ENCODE measurements around the gene MACROD2.
A peak's percentile ranks its signal among the peaks of the same experiment; 100 is the strongest.

The MACROD2 gene

DNA sequence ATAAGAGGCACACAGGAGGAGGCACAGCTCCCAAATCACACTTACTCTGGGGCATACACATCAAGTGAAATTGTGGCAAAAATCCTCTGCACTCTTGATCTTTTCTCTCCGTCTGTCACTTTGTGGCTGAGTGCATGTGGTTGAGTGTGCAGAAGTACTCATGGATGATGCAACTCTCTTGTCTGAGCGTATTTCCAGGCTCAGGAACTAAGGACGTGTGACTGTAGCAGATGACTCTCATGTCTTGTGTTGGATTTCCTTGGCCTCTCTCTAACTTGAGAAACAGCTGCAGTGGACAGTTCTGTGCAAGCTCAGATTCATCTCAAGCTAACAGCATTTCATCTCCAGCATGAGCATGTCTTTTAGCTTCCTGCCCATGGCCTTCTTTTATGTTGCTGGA is 587.5 kb downstream of the MACROD2 start:
- no peak for DNase-seq (ENCODE audit: low spot score)

DNA sequence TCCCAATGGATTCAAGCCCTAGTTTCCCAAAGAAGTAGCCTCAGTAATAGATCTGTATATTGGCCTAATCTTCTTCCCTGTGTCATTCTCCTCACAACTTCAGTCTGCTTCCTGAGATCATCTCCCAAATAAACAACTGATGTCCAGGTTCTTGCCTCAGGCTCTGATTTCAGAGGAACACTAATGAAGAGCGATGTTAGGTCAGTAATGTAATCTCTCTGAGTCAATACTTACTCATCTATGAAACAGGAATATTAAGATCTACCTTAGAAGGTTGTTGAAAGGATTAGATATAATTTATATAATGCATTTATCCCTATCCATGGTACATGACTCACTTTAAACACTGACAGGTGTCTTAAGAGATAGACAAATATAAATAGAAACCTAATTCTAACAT is 588.1 kb downstream of the MACROD2 start:
- DNase-seq (ENCODE audit: low spot score) = no peak

GRCh38 chr20:14589383-14589782 is 594.1 kb downstream of the MACROD2 start:
- no peak for DNase-seq (ENCODE audit: low spot score)

GRCh38 chr20:14595051-14595450 is 599.7 kb downstream of the MACROD2 start:
- DNase-seq (ENCODE audit: low spot score) = no peak

GRCh38 chr20:14597206-14597715 is 601.9 kb downstream of the MACROD2 start:
- no peak for DNase-seq (ENCODE audit: low spot score)

DNA sequence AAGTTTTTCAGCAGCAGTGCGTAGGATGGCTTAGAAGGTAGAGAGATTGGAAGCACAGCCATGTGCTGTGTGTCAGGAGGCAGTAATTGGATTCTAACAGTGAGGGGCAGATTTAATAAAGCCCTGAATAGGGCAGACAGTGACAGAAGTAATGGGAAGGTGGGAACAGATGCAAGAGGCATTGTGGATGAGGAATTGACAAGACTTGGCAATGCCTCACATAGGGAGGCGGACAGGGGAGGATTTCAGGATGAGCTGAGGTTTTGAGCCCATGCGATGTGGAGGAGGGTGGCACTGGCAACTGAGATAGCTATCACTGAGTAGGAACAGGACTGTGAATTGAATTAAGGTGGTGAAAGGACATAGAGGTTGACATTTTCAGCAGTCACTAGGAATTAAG is 604.3 kb downstream of the MACROD2 start:
- no peak for DNase-seq (ENCODE audit: low spot score)

GRCh38 chr20:14600527-14600926 is 605.2 kb downstream of the MACROD2 start:
- DNase-seq (ENCODE audit: low spot score) = no peak

GRCh38 chr20:14604143-14604542 is 608.8 kb downstream of the MACROD2 start:
- no peak for DNase-seq (ENCODE audit: low spot score)

- DNase-seq (ENCODE audit: low spot score) = no peak
Observed at GRCh38 chr20:14609328-14610221, 614.3 kb downstream of the MACROD2 start.

GRCh38 chr20:14611479-14611878 is 616.2 kb downstream of the MACROD2 start:
- no peak for DNase-seq (ENCODE audit: low spot score)

- DNase-seq (ENCODE audit: low spot score) = no peak
Observed at GRCh38 chr20:14612391-14612790, 617.1 kb downstream of the MACROD2 start.

DNA sequence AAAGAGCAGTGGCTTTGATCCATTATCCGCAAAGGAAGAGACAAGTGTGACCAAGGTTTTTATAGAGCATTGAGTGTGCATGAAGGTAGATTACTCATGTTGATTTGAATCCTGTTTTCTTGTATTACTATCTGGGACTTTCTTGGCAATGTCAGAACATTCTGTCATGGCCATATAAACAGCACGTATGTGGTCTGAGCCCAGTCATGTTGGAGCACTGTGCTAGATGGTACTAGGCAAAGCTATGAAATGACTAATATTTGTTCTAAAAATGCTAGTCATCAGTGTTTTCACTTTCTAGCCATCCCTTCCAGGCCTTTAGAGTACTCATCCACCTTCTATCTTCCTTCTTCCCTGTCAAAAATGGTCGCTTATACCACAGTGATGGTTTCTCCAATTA is 620.7 kb downstream of the MACROD2 start:
- no peak for DNase-seq (ENCODE audit: low spot score)

DNA sequence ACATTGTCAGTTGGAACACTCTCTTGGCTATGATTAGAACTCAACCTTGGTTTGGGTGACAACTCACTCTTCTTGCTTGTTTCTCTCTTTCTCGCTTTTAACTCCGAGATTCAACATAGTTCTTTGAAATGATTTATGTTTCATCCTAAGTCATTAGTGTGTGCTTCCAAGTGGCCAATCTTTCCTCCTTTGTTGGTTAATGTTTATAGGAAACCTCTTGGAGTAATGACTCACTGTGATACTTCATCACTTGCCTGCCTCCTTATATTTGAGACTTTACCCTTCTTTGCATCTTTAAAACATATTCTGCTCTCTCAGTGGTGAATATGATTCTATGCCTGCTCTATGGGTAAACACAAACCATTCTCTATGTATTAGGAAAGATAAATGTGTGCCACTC is 621.8 kb downstream of the MACROD2 start:
- no peak for DNase-seq (ENCODE audit: low spot score)

GRCh38 chr20:14619411-14619810 is 624.1 kb downstream of the MACROD2 start:
- no peak for DNase-seq (ENCODE audit: low spot score)

GRCh38 chr20:14622796-14623195 is 627.5 kb downstream of the MACROD2 start:
- peak; percentile 34 for DNase-seq (ENCODE audit: low spot score)

- DNase-seq (ENCODE audit: low spot score) = no peak
Observed at GRCh38 chr20:14631011-14631410, 635.7 kb downstream of the MACROD2 start.

GRCh38 chr20:14632906-14633305 is 637.6 kb downstream of the MACROD2 start:
- DNase-seq (ENCODE audit: low spot score) = peak; percentile 16

DNA sequence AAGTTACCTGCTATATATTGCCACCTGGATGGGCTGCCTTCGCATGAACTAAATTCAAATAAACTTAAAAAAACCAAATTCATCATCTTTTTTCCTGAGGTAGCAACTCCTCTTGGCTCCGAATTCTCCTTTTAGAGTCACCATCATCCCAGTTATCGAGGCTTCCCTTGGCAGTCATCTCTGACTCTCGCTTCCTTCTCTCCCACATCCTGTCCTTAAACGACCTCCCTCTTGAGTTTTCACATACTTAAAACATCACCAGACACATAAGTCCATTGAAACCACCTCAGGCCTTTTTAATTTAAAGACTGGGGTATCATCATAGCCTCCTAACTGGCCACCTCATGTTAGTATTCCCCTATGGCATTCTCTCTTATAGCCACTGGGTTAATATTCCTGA is 638.2 kb downstream of the MACROD2 start:
- no peak for DNase-seq (ENCODE audit: low spot score)

DNA sequence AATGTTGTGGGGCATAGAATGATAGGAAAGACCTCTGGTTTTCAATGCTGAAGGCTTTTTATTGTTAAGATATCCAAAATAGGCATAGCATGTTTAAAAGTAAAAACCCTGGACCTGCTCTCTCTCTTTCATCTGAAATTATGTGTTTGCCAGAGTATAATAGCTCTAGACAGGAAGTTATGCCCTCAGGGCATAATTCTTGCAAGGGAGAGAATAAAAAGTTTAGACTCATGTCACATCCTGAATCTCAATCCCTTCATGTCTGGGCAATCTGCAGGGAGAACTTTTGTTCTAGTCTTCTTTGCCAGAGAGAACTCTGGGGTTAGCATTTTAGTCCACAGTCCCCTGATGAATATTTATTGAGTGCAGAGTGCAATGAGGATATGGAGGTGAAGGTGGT is 639.3 kb downstream of the MACROD2 start:
- no peak for DNase-seq (ENCODE audit: low spot score)

GRCh38 chr20:14637441-14637840 is 642.1 kb downstream of the MACROD2 start:
- DNase-seq (ENCODE audit: low spot score) = no peak

GRCh38 chr20:14643146-14643545 is 647.8 kb downstream of the MACROD2 start:
- DNase-seq (ENCODE audit: low spot score) = no peak

GRCh38 chr20:14643556-14643955 is 648.2 kb downstream of the MACROD2 start:
- no peak for DNase-seq (ENCODE audit: low spot score)

GRCh38 chr20:14644306-14645097 is 649.2 kb downstream of the MACROD2 start:
- DNase-seq (ENCODE audit: low spot score) = no peak
